BE2C (cell line): ENCODE results near the gene RAPGEF1. TPM values are rescaled to one million over a fixed set of nuclear protein-coding genes. Genes with fewer than 3 reads are reported as not detected.

Experiments used
- DNase-seq: peaks from one replicate; pipeline ENCODE4 v3.0.0-alpha.2; 2020
- H3K27me3 ChIP-seq: fragments of 250-450 bp; sonication (Bioruptor Pico); 2 replicates; pipeline ENCODE4 v1.5.1; 2020; ENCODE audit warnings: mild to moderate bottlenecking
- H3K36me3 ChIP-seq: fragments of 250-450 bp; sonication (Bioruptor Pico); 2 replicates; pipeline ENCODE4 v1.5.1; 2020; ENCODE audit warnings: mild to moderate bottlenecking
- H3K4me1 ChIP-seq: fragments of 250-450 bp; sonication (Bioruptor Pico); 2 replicates; pipeline ENCODE4 v1.5.1; 2020
- H3K4me3 ChIP-seq: 2 replicates; pipeline ENCODE4 v1.5.1; 2011; ENCODE audit warnings: low read depth, low read length
- H3K9me3 ChIP-seq: fragments of 250-450 bp; sonication (Bioruptor Pico); 2 replicates; pipeline ENCODE4 v1.5.1; 2020
- polyA plus RNA-seq: library from polyadenylated mRNA; unstranded; fragments of >200 nt; gene quantifications from one replicate; pipeline ENCODE4 v1.2.1, GENCODE V29; 2012; ENCODE audit warnings: low read depth, missing spikeins; ENCODE audit not compliant: insufficient read length, insufficient read depth
- TF ChIP-seq, protein P1 (sequence below): IDR thresholded peaks from 2 replicates; pipeline ENCODE4 v1.5.1; 2012; ENCODE audit warnings: mild to moderate bottlenecking, low read depth, low read length

RAPGEF1 gene, protein sequence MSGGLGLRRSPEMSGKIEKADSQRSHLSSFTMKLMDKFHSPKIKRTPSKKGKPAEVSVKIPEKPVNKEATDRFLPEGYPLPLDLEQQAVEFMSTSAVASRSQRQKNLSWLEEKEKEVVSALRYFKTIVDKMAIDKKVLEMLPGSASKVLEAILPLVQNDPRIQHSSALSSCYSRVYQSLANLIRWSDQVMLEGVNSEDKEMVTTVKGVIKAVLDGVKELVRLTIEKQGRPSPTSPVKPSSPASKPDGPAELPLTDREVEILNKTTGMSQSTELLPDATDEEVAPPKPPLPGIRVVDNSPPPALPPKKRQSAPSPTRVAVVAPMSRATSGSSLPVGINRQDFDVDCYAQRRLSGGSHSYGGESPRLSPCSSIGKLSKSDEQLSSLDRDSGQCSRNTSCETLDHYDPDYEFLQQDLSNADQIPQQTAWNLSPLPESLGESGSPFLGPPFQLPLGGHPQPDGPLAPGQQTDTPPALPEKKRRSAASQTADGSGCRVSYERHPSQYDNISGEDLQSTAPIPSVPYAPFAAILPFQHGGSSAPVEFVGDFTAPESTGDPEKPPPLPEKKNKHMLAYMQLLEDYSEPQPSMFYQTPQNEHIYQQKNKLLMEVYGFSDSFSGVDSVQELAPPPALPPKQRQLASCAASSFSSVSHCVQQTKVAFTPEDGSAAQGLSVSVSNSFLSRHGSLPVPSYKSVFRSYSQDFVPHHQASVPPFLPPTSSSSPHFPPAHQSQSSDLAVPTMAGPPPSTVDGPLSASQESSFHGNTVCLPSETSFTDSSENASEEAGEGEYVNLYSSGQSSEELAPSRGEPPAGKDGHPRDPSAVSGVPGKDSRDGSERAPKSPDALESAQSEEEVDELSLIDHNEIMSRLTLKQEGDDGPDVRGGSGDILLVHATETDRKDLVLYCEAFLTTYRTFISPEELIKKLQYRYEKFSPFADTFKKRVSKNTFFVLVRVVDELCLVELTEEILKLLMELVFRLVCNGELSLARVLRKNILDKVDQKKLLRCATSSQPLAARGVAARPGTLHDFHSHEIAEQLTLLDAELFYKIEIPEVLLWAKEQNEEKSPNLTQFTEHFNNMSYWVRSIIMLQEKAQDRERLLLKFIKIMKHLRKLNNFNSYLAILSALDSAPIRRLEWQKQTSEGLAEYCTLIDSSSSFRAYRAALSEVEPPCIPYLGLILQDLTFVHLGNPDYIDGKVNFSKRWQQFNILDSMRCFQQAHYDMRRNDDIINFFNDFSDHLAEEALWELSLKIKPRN (N-terminal part only)
- 42.8 TPM for polyA plus RNA-seq

DNA sequence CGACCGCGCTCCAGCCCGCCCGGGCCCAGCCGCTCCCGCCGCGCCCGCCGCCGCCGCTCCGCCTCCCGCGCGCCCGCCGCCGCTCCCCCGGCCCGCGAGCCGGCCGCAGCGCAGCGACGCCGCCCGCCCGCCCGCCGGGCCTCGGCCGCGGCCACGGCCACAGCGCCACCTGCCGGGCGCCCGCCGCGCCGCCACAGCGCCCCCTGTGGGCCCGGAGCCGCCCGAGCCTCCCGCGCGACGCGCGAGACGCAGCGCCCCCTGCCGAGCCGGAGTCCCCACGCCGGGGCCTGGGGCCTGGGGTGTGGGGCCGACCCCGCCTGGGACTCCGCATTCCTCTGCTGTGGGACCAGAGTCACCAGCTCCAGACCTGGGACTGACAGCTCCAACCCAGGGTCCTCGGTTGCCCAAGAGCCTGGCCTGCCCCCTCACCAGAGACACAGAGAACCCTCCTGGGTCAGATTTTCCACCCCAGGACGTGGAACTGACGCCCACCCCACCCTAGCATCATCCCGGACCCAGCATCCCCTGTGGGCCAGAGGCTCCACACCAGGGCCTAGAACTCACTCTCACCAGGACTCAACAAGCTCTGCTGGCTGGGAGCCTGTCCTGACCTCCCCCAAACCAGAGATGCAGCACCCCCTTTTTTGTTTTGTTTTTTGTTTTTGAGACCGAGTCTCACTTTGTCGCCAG, at the start of gene RAPGEF1:
Gene RAPGEF1 (minus strand): TSS at position 118 of the 690 bp plus-strand sequence. CDS start 246 bp downstream, outside the sequence.
- TF ChIP-seq, protein P1, sequence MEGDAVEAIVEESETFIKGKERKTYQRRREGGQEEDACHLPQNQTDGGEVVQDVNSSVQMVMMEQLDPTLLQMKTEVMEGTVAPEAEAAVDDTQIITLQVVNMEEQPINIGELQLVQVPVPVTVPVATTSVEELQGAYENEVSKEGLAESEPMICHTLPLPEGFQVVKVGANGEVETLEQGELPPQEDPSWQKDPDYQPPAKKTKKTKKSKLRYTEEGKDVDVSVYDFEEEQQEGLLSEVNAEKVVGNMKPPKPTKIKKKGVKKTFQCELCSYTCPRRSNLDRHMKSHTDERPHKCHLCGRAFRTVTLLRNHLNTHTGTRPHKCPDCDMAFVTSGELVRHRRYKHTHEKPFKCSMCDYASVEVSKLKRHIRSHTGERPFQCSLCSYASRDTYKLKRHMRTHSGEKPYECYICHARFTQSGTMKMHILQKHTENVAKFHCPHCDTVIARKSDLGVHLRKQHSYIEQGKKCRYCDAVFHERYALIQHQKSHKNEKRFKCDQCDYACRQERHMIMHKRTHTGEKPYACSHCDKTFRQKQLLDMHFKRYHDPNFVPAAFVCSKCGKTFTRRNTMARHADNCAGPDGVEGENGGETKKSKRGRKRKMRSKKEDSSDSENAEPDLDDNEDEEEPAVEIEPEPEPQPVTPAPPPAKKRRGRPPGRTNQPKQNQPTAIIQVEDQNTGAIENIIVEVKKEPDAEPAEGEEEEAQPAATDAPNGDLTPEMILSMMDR, result peak; percentile 64
- no peaks in the 10 kb centered on the region for H3K36me3 ChIP-seq
- peak within 1 kb of the TSS; percentile 71 for H3K4me3 ChIP-seq
- no peaks in the 10 kb centered on the region for H3K27me3 ChIP-seq
- DNase-seq, result peak; percentile 84
- no peaks in the 10 kb centered on the region; the same call in 1 of the 2 replicates for H3K9me3 ChIP-seq
- no peaks in the 10 kb centered on the region; the same call in none of the 2 replicates for H3K4me1 ChIP-seq

DNA sequence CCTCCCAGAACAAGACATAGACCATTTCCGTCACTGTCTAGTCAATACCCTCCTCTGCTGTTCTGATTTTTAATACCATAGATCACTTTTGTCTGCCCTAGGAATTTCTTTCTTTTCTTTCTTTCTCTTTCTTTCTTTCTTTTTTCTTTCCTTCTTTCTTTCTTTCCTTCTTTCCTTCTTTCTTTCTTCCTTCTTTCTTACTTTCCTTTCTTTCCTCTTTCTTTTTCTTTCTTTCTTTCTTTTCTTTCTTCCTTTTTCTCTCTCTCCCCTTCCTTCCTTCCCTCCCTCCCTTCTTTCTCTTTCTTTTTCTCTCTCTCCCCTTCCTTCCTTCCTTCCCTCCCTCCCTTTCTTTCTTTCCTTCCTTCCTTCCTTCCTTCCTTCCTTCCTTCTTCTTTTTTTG, 49.0 kb upstream of the RAPGEF1 start:
- Histone ChIP-seq H3K4me1 (no peaks in the 10 kb centered on the region), H3K27me3 (peaks cover 27% of the 10 kb centered on the region), H3K36me3 (no peaks in the 10 kb centered on the region), H3K4me3 (no peak overlapping the region), H3K9me3 (no peaks in the 10 kb centered on the region)
- TF ChIP-seq, protein P1, result no peak
- DNase-seq, result no peak

DNA sequence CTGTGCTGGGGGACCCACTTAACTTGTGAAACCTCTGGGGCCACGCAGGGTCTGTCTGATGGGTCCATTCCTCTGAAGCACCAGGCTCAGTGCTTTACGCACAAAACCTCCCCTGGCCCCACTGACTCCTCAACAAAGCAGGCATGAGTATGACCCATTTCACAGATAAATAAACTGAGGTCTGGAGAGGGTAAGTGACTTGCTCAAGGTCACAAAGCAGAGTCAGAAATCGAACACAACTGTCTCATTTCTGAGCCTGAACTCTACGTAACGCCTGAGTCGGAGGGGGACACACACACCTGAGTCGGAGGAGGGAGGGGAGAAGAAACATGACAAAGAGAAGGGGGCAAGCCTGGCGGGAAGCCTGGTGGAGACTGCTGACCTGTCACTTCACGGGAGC, 48.0 kb upstream of the RAPGEF1 start:
- H3K27me3 ChIP-seq, result peaks cover 27% of the 10 kb centered on the region
- H3K4me1 ChIP-seq, result no peaks in the 10 kb centered on the region
- H3K4me3 ChIP-seq, result no peak overlapping the region
- TF ChIP-seq, protein P1, result no peak
- no peaks in the 10 kb centered on the region for H3K9me3 ChIP-seq
- DNase-seq, result no peak
- no peaks in the 10 kb centered on the region for H3K36me3 ChIP-seq

DNA sequence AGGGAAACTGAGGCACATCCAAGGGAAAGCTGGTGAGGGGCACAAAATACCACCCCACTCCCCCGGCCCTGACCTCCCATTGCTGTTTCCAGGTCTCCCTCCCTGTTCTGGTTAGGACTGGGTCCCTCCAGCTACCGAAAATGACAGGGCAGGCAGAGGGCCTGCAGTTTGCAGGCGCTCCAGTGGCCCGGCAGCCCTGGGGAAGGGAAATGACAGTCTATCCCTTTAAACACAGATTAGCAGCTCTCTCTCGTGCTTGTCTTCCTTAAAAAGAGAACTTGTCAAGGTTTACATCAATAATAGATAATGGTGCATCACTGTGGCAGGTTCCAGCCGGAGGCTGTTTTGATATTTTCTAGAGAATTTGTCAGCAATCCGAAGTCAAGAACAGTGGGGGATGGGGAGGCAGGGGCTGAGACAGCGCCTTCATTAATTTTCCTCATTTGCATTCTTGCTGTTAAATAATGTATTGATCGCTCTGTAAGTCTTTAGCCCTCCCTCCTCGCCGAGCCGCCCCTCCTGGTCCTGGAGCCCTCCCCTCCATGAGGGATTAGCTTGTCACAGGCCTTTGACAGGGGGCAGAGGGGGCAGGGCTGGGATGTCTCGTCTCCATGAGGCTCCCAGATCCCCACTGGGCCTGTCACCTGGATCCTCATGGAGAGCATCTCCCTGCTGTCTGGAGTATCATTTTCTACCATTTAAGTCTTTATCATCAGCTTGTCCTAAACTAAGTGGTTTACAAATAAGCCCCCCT, 45.0 kb upstream of the RAPGEF1 start:
- Histone ChIP-seq H3K27me3 (peaks cover 27% of the 10 kb centered on the region), H3K9me3 (no peaks in the 10 kb centered on the region), H3K36me3 (no peaks in the 10 kb centered on the region), H3K4me3 (no peak overlapping the region), H3K4me1 (no peaks in the 10 kb centered on the region)
- TF ChIP-seq, protein P1, result no peak
- no peak for DNase-seq

DNA sequence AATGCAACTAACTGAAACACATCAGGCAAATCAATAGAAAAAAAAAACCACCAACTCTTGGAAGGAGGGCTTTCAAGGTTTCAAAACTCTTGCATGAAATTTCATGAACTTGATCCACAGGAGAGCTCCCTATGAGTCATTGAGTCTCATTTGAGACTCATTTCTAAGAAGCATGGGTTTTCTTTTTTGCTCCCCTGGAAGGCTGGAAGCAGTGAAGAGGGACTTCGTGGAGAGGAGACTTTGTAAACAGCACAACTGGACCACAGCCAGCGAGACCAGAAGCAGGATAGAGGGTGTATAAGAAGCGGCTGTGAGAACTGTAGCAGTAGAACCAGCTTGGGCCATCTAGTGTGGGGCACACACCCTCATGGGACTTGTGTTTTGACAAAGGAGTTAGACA, 41.2 kb upstream of the RAPGEF1 start:
- H3K9me3 ChIP-seq, result no peaks in the 10 kb centered on the region
- peaks cover 3% of the 10 kb centered on the region for H3K27me3 ChIP-seq
- H3K36me3 ChIP-seq, result no peaks in the 10 kb centered on the region
- H3K4me3 ChIP-seq, result no peak overlapping the region
- TF ChIP-seq, protein P1, result no peak
- DNase-seq, result no peak
- no peaks in the 10 kb centered on the region for H3K4me1 ChIP-seq
